WTC11 (cell line): ENCODE data around the gene MAPRE2.

Experiments used
- TF ChIP-seq, protein P1 (sequence below): sonication (generic); formaldehyde crosslinking; conservative IDR thresholded peaks from 2 replicates; pipeline ENCODE4 v1.8.1; 2022; ENCODE audit warnings: mild to moderate bottlenecking, missing genetic modification reagents
- TF ChIP-seq, protein P2 (sequence below): fragments of 200-600 bp; IDR thresholded peaks from 2 replicates; pipeline ENCODE4 v1.8.0; 2022; ENCODE audit warnings: antibody characterized with exemption
- TF ChIP-seq, protein P3 (sequence below): sonication (generic); formaldehyde crosslinking; IDR thresholded peaks from 2 replicates; pipeline ENCODE4 v1.8.1; 2022; ENCODE audit warnings: low read depth, missing genetic modification reagents, borderline replicate concordance

DNA sequence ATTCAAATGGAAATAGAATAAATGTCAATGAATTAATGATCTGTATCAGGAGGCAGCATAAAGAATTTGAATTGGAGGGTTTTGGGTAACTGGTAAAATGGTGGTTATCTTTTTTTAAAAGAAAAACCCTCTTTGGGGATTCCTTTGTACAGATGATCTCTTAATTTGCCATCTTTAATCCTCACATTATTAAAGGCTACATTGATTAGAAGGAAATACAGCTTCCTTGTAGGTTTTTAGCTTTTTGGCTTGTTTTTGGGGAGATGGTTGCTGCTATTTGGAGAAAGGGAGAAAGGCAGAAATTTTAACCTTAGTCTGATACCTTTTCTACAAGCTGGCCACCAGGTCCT is 600 bp upstream of the MAPRE2 start:
- TF ChIP-seq, protein P1, sequence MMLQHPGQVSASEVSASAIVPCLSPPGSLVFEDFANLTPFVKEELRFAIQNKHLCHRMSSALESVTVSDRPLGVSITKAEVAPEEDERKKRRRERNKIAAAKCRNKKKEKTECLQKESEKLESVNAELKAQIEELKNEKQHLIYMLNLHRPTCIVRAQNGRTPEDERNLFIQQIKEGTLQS (CRISPR knock-in tag), result no peak
- TF ChIP-seq, protein P2, sequence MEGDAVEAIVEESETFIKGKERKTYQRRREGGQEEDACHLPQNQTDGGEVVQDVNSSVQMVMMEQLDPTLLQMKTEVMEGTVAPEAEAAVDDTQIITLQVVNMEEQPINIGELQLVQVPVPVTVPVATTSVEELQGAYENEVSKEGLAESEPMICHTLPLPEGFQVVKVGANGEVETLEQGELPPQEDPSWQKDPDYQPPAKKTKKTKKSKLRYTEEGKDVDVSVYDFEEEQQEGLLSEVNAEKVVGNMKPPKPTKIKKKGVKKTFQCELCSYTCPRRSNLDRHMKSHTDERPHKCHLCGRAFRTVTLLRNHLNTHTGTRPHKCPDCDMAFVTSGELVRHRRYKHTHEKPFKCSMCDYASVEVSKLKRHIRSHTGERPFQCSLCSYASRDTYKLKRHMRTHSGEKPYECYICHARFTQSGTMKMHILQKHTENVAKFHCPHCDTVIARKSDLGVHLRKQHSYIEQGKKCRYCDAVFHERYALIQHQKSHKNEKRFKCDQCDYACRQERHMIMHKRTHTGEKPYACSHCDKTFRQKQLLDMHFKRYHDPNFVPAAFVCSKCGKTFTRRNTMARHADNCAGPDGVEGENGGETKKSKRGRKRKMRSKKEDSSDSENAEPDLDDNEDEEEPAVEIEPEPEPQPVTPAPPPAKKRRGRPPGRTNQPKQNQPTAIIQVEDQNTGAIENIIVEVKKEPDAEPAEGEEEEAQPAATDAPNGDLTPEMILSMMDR, result no peak
- TF ChIP-seq, protein P3, sequence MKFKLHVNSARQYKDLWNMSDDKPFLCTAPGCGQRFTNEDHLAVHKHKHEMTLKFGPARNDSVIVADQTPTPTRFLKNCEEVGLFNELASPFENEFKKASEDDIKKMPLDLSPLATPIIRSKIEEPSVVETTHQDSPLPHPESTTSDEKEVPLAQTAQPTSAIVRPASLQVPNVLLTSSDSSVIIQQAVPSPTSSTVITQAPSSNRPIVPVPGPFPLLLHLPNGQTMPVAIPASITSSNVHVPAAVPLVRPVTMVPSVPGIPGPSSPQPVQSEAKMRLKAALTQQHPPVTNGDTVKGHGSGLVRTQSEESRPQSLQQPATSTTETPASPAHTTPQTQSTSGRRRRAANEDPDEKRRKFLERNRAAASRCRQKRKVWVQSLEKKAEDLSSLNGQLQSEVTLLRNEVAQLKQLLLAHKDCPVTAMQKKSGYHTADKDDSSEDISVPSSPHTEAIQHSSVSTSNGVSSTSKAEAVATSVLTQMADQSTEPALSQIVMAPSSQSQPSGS (CRISPR knock-in tag), result no peak
